Stimulated activated naive CD4-positive, alpha-beta T cell treated with Interleukin-2 at 50 U/mL for 16 hours (primary cell): ENCODE measurements around the gene LRRC25.

Experiments used
- DNase-seq: peaks from one replicate; lab custom pipeline; 2025; lab: John Stamatoyannopoulos, UW

Gene LRRC25

GRCh38 chr19:18397242-18398202 lies at the start of gene LRRC25:
Gene LRRC25 (minus strand): TSS chr19:18397622. CDS start chr19:18396963, 659 bp downstream.
- DNase-seq = no peak

- no peak for DNase-seq
These were observed 49.5 kb upstream of the LRRC25 start for GRCh38 chr19:18446811-18447359.

- DNase-seq = no peak
These were observed 48.9 kb upstream of the LRRC25 start for GRCh38 chr19:18446145-18446810.

GRCh38 chr19:18445262-18445948 lies 48.0 kb upstream of the LRRC25 start:
- DNase-seq = no peak

GRCh38 chr19:18444513-18444912 lies 47.1 kb upstream of the LRRC25 start:
- no peak for DNase-seq

GRCh38 chr19:18443831-18444230 lies 46.4 kb upstream of the LRRC25 start:
- DNase-seq = no peak

GRCh38 chr19:18443406-18443805 lies 46.0 kb upstream of the LRRC25 start:
- no peak for DNase-seq

GRCh38 chr19:18442941-18443340 lies 45.5 kb upstream of the LRRC25 start:
- DNase-seq = no peak

GRCh38 chr19:18441804-18442788 lies 44.7 kb upstream of the LRRC25 start:
- DNase-seq = no peak

- DNase-seq = no peak
These were observed 43.7 kb upstream of the LRRC25 start for GRCh38 chr19:18440936-18441803.

- no peak for DNase-seq
These were observed 43.0 kb upstream of the LRRC25 start for GRCh38 chr19:18440415-18440877.

GRCh38 chr19:18439910-18440237 lies 42.5 kb upstream of the LRRC25 start:
- no peak for DNase-seq

- no peak for DNase-seq
These were observed 41.8 kb upstream of the LRRC25 start for GRCh38 chr19:18439025-18439909.

- DNase-seq = no peak
These were observed 41.1 kb upstream of the LRRC25 start for GRCh38 chr19:18438331-18439024.

GRCh38 chr19:18437491-18438330 lies 40.3 kb upstream of the LRRC25 start, which contains the start of gene ISYNA1:
Gene ISYNA1 (minus strand): TSS chr19:18438133. CDS start chr19:18437979, 154 bp downstream.
- peak; percentile 49 for DNase-seq

GRCh38 chr19:18436671-18437490 lies 39.5 kb upstream of the LRRC25 start:
- peak; percentile 66 for DNase-seq
